Jurkat, Clone E6-1 (cell line): ENCODE results near the gene ZC3H12C.
A peak's percentile ranks its signal among the peaks of the same experiment; 100 is the strongest.
"Not testable (repeated sequence)": the region's sequence is repeated elsewhere in the genome, so short reads cannot be mapped to it uniquely, and the experiment has no call there.

ENCODE experiments used
- DNase-seq: peaks from one replicate; pipeline ENCODE4 v3.0.0-alpha.2; 2011; ENCODE audit warnings: low read depth, low spot score
- H3K4me3 ChIP-seq: 2 replicates; pipeline ENCODE4 v1.5.1; 2011; ENCODE audit warnings: mild to moderate bottlenecking, low read length, control low read depth, moderate library complexity

Gene ZC3H12C

GRCh38 chr11:110168033-110168803, 75.0 kb downstream of the ZC3H12C start:
- DNase-seq, result no peak
- H3K4me3 ChIP-seq, result no peak overlapping the region

- DNase-seq, result no peak
- H3K4me3 ChIP-seq, result no peak overlapping the region
These were observed 76.5 kb downstream of the ZC3H12C start for GRCh38 chr11:110169738-110170137.

DNA sequence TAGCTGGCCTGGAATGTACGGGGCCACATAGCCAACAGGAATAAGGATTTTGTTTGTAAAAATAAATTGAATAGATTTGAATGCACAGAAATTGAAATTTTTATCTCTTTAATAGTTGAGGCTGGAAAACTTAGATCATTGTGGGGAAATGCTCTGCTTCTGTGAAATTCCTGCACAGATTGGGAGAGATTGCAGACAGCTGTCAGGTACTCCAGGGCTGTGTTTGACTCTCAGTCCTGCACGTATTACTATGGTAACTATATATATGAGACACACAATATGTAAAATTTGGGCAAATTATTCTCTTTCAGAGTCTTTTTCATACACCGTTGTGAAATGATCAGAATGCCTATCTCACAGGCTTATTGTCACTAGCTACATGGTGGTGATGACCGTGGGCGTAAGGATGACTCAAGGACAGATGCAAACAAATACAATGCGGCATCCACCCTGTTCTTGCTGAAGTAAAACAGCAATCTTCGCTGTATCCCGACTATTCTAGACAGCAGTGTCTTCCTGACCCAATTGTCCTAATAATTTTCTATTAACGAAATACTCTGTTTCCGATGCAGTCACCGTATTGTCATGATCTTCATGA, 79.4 kb downstream of the ZC3H12C start:
- no peak overlapping the region for H3K4me3 ChIP-seq
- DNase-seq, result no peak

GRCh38 chr11:110173811-110174644, 80.8 kb downstream of the ZC3H12C start:
- H3K4me3 ChIP-seq, result peak overlapping the region; percentile 16; the same call in 1 of the 2 replicates
- peak; percentile 48 for DNase-seq

- DNase-seq, result no peak
- H3K4me3 ChIP-seq, result no peak overlapping the region
These were observed 81.6 kb downstream of the ZC3H12C start for GRCh38 chr11:110174645-110175310.

- DNase-seq, result no peak
- H3K4me3 ChIP-seq, result no peak overlapping the region
These were observed 83.3 kb downstream of the ZC3H12C start for GRCh38 chr11:110176366-110177085.

DNA sequence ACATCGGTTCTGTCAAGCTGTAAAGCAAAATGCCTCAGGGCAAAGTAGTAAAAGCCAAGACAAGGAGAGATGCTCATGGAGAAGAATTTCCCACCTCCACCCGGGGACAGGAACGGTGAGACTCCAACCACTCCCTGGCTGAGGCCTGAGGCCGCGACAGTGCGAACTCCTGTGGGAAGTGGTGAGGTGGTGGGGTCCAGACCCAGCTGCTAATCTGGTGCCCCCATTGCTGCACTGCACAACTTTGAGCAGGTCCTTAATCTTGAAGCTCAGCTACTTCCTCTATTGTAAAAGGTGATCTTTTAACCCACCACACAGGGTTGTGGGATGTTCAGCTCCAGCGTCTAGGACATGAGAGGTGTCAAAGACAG, 83.9 kb downstream of the ZC3H12C start:
- H3K4me3 ChIP-seq, result no peak overlapping the region
- no peak for DNase-seq

GRCh38 chr11:110179064-110179463, 85.9 kb downstream of the ZC3H12C start:
- H3K4me3 ChIP-seq, result no peak overlapping the region
- no peak for DNase-seq

- no peak for DNase-seq
- H3K4me3 ChIP-seq, result no peak overlapping the region
These were observed 89.7 kb downstream of the ZC3H12C start for GRCh38 chr11:110182886-110183285.

DNA sequence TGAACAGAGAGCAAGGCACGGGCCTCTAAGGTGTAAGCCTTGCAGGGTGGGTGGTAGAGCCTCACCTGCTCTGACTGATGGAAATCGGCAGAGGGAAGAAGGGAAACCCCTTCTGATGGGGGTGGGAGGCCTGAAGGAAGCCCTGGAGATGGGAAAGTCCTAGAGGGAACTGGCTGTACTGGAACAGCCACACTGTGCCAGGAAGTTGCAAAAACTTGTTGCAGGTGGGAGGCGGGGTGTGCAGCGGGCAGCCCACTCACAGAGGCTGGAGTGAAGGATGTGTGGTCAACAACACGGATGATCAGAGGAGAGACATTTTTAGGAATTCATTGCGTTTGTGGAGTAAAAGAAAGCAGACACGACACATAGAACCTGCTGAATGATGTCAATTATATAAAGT, 91.3 kb downstream of the ZC3H12C start:
- DNase-seq, result no peak
- no peak overlapping the region for H3K4me3 ChIP-seq

DNA sequence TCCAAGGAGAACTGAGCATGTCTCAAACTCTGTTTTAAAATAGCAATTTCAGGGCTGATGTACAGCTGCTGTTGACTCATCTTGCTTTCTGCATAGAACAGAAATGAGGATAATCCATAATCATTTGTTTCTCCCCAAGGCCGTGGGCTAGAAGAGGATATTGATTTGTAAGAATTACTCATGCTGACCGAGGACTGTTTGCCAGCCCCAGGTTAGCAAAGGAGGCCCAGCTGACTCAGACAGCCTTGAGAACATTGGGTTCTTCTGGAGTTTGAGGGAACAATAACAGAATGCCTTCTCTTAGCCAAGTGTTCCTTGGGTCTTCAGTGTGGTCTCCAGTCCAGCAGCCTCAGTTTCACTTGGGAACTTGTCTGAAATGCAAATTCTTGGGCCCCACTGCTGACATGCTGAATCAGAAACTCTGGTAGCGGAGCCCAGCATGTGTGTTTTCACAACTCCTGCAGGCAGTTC, 92.0 kb downstream of the ZC3H12C start:
- DNase-seq, result no peak

GRCh38 chr11:110185599-110185998, 92.4 kb downstream of the ZC3H12C start:
- H3K4me3 ChIP-seq, result no peak overlapping the region
- no peak for DNase-seq

More for the DNA sequence above, 92.0 kb downstream of the ZC3H12C start:
- no peak overlapping the region for H3K4me3 ChIP-seq

DNA sequence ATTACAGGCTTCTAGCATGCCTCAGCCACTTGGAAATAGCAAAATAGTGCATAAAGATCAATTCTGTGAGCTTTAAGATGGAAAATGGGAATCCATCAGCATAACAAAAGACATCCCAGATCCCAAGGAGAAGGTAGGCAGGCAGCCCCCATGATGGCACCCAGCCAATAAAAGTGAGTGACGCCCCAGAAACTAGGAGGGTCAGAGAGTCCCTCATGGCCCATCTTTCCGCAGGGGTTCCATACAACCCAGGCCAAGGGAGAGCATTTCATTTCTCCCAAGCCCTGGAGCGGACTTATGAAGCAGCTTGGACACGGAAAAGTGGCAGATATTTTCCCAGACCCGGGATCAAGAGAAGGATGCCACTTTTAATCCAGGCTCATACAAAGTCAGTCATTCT, 93.3 kb downstream of the ZC3H12C start:
- H3K4me3 ChIP-seq, result no peak overlapping the region
- no peak for DNase-seq

GRCh38 chr11:110186867-110187266, 93.7 kb downstream of the ZC3H12C start:
- no peak overlapping the region for H3K4me3 ChIP-seq
- DNase-seq, result no peak

- no peak for DNase-seq
These were observed 94.5 kb downstream of the ZC3H12C start for GRCh38 chr11:110187731-110188130.

DNA sequence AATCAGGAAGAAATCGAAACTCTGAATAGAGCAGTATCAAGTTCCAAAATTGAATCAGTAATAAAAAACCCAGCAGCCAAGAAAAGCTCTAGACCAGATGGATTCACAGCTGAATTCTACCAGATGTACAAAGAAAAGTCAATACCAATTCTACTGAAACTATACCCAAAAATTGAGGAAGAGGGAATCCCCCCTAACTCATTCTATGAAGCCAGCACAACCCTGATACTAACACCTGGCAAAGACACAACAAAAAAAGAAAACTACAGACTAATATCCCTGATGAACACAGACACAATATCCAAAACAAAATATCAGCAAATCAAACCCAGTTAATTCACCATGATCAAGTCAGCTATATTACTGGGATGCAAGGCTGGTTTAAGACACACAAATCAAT, 97.7 kb downstream of the ZC3H12C start:
- no peak overlapping the region for H3K4me3 ChIP-seq
- no peak for DNase-seq

More at GRCh38 chr11:110187731-110188130, 94.5 kb downstream of the ZC3H12C start:
- H3K4me3 ChIP-seq, result no peak overlapping the region

DNA sequence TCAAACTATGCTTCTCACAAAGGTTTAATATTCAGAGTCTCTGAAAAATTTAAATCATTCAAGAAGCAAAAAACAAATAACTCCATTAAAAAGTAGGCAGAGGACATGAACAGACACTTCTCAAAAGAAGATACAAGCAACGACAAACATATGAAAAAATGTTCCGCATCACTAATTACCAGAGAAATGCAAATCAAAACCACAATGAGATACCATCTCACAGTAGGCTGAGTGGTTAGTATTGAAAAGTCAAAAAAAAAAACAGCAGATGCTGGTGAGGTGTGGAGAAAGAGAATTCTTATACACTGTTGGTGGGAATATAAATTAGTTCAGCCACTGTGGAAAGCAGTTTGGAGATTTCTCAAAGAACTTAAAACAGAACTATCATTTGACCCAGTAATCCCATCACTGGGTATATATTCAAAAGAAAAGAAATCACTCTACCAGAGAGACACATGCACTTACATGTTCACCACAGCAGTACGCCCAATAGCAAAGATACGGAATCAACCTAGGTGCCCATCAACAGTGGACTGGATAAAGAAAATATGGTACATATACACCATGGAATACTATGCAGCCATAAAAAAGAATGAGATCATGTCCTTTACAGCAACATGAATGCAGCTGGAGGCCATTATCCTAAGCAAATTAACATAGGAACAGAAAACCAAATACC, 99.6 kb downstream of the ZC3H12C start:
- not testable (repeated sequence) for H3K4me3 ChIP-seq
- DNase-seq, result peak; percentile 75

DNA sequence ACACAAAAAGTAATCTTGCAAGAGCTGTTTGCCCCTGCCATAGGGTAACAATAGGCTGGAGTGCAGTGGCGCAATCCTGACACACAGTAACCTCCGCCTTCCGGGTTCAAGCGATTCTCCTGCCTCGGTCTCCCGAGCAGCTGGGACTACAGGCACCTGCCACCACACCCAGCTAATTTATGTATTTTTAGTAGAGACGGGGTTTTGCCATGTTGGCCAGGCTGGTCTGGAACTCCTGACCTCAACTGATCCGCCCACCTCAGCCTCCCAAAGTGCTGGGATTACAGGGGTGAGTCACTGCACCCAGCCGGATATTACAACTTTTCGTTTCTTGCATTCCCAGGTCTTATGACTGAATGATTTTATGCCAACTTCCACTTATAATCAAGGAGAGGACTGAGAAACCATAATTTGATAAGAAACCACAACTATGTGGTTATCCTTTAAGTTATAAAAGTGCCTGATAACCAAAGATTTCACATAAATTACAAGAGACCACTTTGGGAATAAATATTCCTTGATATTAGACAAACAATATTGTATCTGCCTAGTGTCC, 101.1 kb downstream of the ZC3H12C start:
- not testable (repeated sequence) for DNase-seq, H3K4me3 ChIP-seq
